Fibroblast of pulmonary artery (primary cell): ENCODE measurements around the gene ATP9B.

Experiments
- DNase-seq: peaks from one replicate; pipeline ENCODE4 v3.0.0-alpha.2; 2010; ENCODE audit warnings: low read depth
- H3K4me3 ChIP-seq: replicated peaks from 2 replicates; pipeline ENCODE4 v1.5.1; 2011; ENCODE audit warnings: low read depth, mild to moderate bottlenecking, control low read depth, low read length, moderate library complexity
- CTCF ChIP-seq: IDR thresholded peaks from 2 replicates; pipeline ENCODE4 v1.5.1; 2011; ENCODE audit warnings: mild to moderate bottlenecking, control low read depth, low read length, inconsistent platforms; ENCODE audit errors: missing control alignments

ATP9B gene

GRCh38 chr18:79329786-79330185 lies 260.6 kb downstream of the ATP9B start:
- TF ChIP-seq CTCF: no peak
- H3K4me3 ChIP-seq: no peak overlapping the region
- DNase-seq: no peak

- no peak for TF ChIP-seq CTCF
- no peak for DNase-seq
- H3K4me3 ChIP-seq: no peak overlapping the region
Observed at GRCh38 chr18:79332646-79333045, 263.5 kb downstream of the ATP9B start.

GRCh38 chr18:79333046-79333445 lies 263.9 kb downstream of the ATP9B start:
- no peak for DNase-seq
- H3K4me3 ChIP-seq: no peak overlapping the region
- no peak for TF ChIP-seq CTCF

GRCh38 chr18:79334496-79335233 lies 265.5 kb downstream of the ATP9B start:
- H3K4me3 ChIP-seq: no peak overlapping the region
- no peak for TF ChIP-seq CTCF
- no peak for DNase-seq

- no peak for TF ChIP-seq CTCF
- DNase-seq: no peak
- no peak overlapping the region for H3K4me3 ChIP-seq
Observed at GRCh38 chr18:79335833-79336360, 266.7 kb downstream of the ATP9B start.

- no peak for DNase-seq
- TF ChIP-seq CTCF: no peak
- H3K4me3 ChIP-seq: no peak overlapping the region
Observed at GRCh38 chr18:79336556-79337142, 267.5 kb downstream of the ATP9B start.
